Thymus (tissue), 11 donors: Measurements from ENCODE around the gene TMEM147. TPM values are rescaled to one million over a fixed set of nuclear protein-coding genes. Genes with fewer than 3 reads are reported as not detected.

ENCODE experiments used
- DNase-seq, 9 donors: peaks; one replicate each; pipeline ENCODE4 v3.0.0-alpha.2; 2013; ENCODE audit warnings: low spot score in 9 of 9, low read depth in 6 of 9, missing footprints in 1 of 9
- H3K27ac ChIP-seq, 2 donors: one replicate each; pipeline ENCODE4 v1.5.1; 2013; ENCODE audit warnings: control low read depth in 1 of 2, low read depth in 1 of 2, low read length in 1 of 2, mild to moderate bottlenecking in 1 of 2, moderate library complexity in 1 of 2
- H3K27me3 ChIP-seq, 2 donors: one replicate each; pipeline ENCODE4 v1.5.1; 2013; ENCODE audit warnings: low read length in 1 of 2; ENCODE audit not compliant: control insufficient read depth in 2 of 2, insufficient read depth in 1 of 2
- H3K36me3 ChIP-seq, 2 donors: one replicate each; pipeline ENCODE4 v1.5.1; 2013; ENCODE audit warnings: low read length in 1 of 2, mild to moderate bottlenecking in 1 of 2, moderate library complexity in 1 of 2; ENCODE audit not compliant: control insufficient read depth in 2 of 2, insufficient read depth in 2 of 2
- H3K4me1 ChIP-seq, 2 donors: one replicate each; pipeline ENCODE4 v1.5.1; 2013; ENCODE audit warnings: low read length in 2 of 2; ENCODE audit not compliant: control insufficient read depth in 2 of 2, insufficient read depth in 2 of 2
- H3K4me3 ChIP-seq, 2 donors: one replicate each; pipeline ENCODE4 v1.5.1; 2013; ENCODE audit warnings: low read length in 2 of 2, control low read depth in 1 of 2, mild to moderate bottlenecking in 1 of 2
- H3K9me3 ChIP-seq, 2 donors: one replicate each; pipeline ENCODE4 v1.5.1; 2013; ENCODE audit warnings: low read length in 1 of 2, mild to moderate bottlenecking in 1 of 2; ENCODE audit not compliant: control insufficient read depth in 2 of 2, insufficient read depth in 1 of 2
- WGBS: extraction: QIAGEN DNeasy Blood & Tissue Kit; methylation state at CpG from one replicate; pipeline ENCODE4 v1.1.7; 2013; 5-methylcytosine and 5-hydroxymethylcytosine counted together
- polyA plus RNA-seq: library from polyadenylated mRNA; stranded (reverse); fragments of 200-250 nt; gene quantifications from one replicate; pipeline ENCODE4 v1.2.3, GENCODE V29; 2013
- total RNA-seq: library from RNA; stranded (reverse); fragments of 120-200 nt; gene quantifications from one replicate; pipeline ENCODE4 v1.2.4, GENCODE V29; 2013
- donor health status: healthy.

The TMEM147 gene
- total and polyA plus RNA-seq, 2 donors, result 45.0 to 61.1 TPM

- 74% methylated on average over 2 of the region's 2 CpGs for WGBS
- no peak overlapping the region for H3K4me3 ChIP-seq
These were observed 17.4 kb downstream of the TMEM147 start for GRCh38 chr19:35562776-35563175.

GRCh38 chr19:35563207-35563829 is 17.9 kb downstream of the TMEM147 start, which contains the start of gene ATP4A:
Gene ATP4A (minus strand): TSS chr19:35563658. CDS start chr19:35563629, 29 bp downstream.
- Histone ChIP-seq H3K27ac (no peak within 1 kb of the TSS), H3K36me3 (no peaks in the 10 kb centered on the region), H3K9me3 (peaks cover 0 to 3% of the 10 kb centered on the region in 2 donors), H3K4me1 (peaks cover 0 to 4% of the 10 kb centered on the region in 2 donors), H3K4me3 (no peak within 1 kb of the TSS), H3K27me3 (peaks cover 5 to 32% of the 10 kb centered on the region in 2 donors)
- DNase-seq, result no peak
- 84% methylated on average over 15 of the region's 15 CpGs for WGBS

More at GRCh38 chr19:35562776-35563175, 17.4 kb downstream of the TMEM147 start:
- peaks cover 10 to 38% of the 10 kb centered on the region in 2 donors for H3K27me3 ChIP-seq
- DNase-seq, result no peak
- H3K4me1 ChIP-seq, result peaks cover 2 to 7% of the 10 kb centered on the region in 2 donors
- H3K27ac ChIP-seq, result no peak overlapping the region
- H3K9me3 ChIP-seq, result peaks cover 0 to 7% of the 10 kb centered on the region in 2 donors
- no peaks in the 10 kb centered on the region for H3K36me3 ChIP-seq

GRCh38 chr19:35565016-35565856 is 19.8 kb downstream of the TMEM147 start:
- H3K4me1 ChIP-seq, result no peaks in the 10 kb centered on the region
- no peak overlapping the region for H3K4me3 ChIP-seq
- no peaks in the 10 kb centered on the region for H3K9me3 ChIP-seq
- H3K27me3 ChIP-seq, result peaks cover 0 to 13% of the 10 kb centered on the region in 2 donors
- WGBS, result 89% methylated on average over 12 of the region's 12 CpGs
- no peak for DNase-seq
- no peaks in the 10 kb centered on the region for H3K36me3 ChIP-seq
- H3K27ac ChIP-seq, result no peak overlapping the region

GRCh38 chr19:35566738-35567137 is 21.3 kb downstream of the TMEM147 start:
- Histone ChIP-seq H3K27me3 (peaks cover 0 to 5% of the 10 kb centered on the region in 2 donors), H3K4me1 (no peaks in the 10 kb centered on the region), H3K4me3 (no peak overlapping the region), H3K9me3 (no peaks in the 10 kb centered on the region), H3K27ac (no peak overlapping the region), H3K36me3 (no peaks in the 10 kb centered on the region)
- 86% methylated on average over 7 of the region's 7 CpGs for WGBS
- no peak for DNase-seq

GRCh38 chr19:35569281-35569781 is 23.9 kb downstream of the TMEM147 start:
- H3K4me3 ChIP-seq, result no peak overlapping the region
- no peak overlapping the region for H3K27ac ChIP-seq
- WGBS, result 77% methylated on average over 5 of the region's 5 CpGs
- H3K4me1 ChIP-seq, result no peaks in the 10 kb centered on the region
- H3K36me3 ChIP-seq, result no peaks in the 10 kb centered on the region
- H3K27me3 ChIP-seq, result peaks cover 0 to 3% of the 10 kb centered on the region in 2 donors
- H3K9me3 ChIP-seq, result no peaks in the 10 kb centered on the region
- no peak for DNase-seq

GRCh38 chr19:35571406-35571965 is 26.1 kb downstream of the TMEM147 start:
- no peaks in the 10 kb centered on the region for H3K27me3 ChIP-seq
- H3K36me3 ChIP-seq, result no peaks in the 10 kb centered on the region

GRCh38 chr19:35577918-35578317 is 32.5 kb downstream of the TMEM147 start:
- no peak overlapping the region for H3K27ac ChIP-seq
- no peaks in the 10 kb centered on the region for H3K27me3 ChIP-seq
- no peak overlapping the region for H3K4me3 ChIP-seq
- WGBS, result 91% methylated on average over 1 of the region's 1 CpG
- DNase-seq, result no peak
- H3K4me1 ChIP-seq, result no peaks in the 10 kb centered on the region
- H3K9me3 ChIP-seq, result peaks cover 6 to 22% of the 10 kb centered on the region in 2 donors
- no peaks in the 10 kb centered on the region for H3K36me3 ChIP-seq

More at GRCh38 chr19:35571406-35571965, 26.1 kb downstream of the TMEM147 start:
- DNase-seq, result no peak
- no peaks in the 10 kb centered on the region for H3K4me1 ChIP-seq
- 95% methylated on average over 1 of the region's 1 CpG for WGBS
- no peak overlapping the region for H3K27ac ChIP-seq
- H3K9me3 ChIP-seq, result peaks cover 5 to 8% of the 10 kb centered on the region in 2 donors
- no peak overlapping the region for H3K4me3 ChIP-seq

GRCh38 chr19:35578707-35579106 is 33.3 kb downstream of the TMEM147 start:
- Histone ChIP-seq H3K9me3 (peaks cover 6 to 22% of the 10 kb centered on the region in 2 donors), H3K4me3 (no peak overlapping the region), H3K27me3 (no peaks in the 10 kb centered on the region), H3K36me3 (no peaks in the 10 kb centered on the region), H3K27ac (no peak overlapping the region), H3K4me1 (no peaks in the 10 kb centered on the region)
- no peak for DNase-seq
- WGBS, result 80% methylated on average over 7 of the region's 7 CpGs

GRCh38 chr19:35582760-35583159 is 37.3 kb downstream of the TMEM147 start:
- Histone ChIP-seq H3K4me3 (no peak overlapping the region), H3K27ac (no peak overlapping the region), H3K4me1 (no peaks in the 10 kb centered on the region), H3K36me3 (no peaks in the 10 kb centered on the region), H3K27me3 (peaks cover 0 to 3% of the 10 kb centered on the region in 2 donors), H3K9me3 (peaks cover 0 to 5% of the 10 kb centered on the region in 2 donors)
- DNase-seq, result no peak
- 94% methylated on average over 1 of the region's 1 CpG for WGBS
